ELF-1 (cell line): Measurements from ENCODE around the gene DNAH10.
A peak's percentile ranks its signal among the peaks of the same experiment; 100 is the strongest.

Experiments
- DNase-seq: peaks from one replicate; pipeline ENCODE4 v3.0.0-alpha.2; 2016; ENCODE audit warnings: low read depth, low spot score

Gene DNAH10

GRCh38 chr12:123798518-123798917 is 36.4 kb downstream of the DNAH10 start:
- DNase-seq: no peak

- DNase-seq: no peak
Observed at GRCh38 chr12:123799227-123799626, 37.1 kb downstream of the DNAH10 start.

- no peak for DNase-seq
Observed at GRCh38 chr12:123801573-123802178, 39.6 kb downstream of the DNAH10 start.

DNA sequence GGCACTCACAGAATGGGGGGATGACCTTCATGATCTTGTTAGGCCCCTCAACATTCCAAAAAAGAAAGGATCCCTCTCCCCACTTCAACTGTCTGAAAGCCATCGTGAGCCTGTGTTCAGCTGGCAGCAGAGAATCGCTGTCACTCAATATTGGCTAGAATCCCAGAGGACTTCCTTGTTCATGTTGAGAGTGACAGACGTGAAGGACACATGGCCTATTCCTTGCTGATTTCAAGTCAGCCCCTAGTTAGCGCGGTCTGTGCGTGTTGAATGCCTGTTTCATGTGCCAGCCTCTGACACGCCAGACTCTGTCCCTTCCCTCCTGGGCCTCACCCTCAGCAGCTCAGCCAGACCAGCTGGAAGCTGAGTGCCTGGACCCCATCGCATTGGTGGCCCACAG is 43.1 kb downstream of the DNAH10 start:
- no peak for DNase-seq

DNA sequence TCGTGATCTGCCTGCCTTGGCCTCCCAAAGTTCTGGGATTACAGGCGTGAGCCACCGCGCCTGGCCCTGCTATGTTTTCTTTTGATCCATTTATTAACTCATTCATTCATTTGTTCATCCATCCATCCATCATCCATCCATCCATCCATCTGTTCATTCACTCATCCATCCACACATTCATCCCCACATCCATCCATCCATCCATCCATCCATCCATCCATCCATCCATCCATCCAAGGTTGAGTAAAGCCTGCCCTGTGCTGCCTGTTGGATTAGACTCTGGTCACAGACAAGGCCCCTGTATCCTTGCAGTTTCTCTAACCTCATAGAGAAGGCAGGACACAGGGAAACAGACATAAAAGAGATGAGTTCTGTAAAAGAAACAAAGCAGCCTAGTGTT is 44.9 kb downstream of the DNAH10 start:
- no peak for DNase-seq

DNA sequence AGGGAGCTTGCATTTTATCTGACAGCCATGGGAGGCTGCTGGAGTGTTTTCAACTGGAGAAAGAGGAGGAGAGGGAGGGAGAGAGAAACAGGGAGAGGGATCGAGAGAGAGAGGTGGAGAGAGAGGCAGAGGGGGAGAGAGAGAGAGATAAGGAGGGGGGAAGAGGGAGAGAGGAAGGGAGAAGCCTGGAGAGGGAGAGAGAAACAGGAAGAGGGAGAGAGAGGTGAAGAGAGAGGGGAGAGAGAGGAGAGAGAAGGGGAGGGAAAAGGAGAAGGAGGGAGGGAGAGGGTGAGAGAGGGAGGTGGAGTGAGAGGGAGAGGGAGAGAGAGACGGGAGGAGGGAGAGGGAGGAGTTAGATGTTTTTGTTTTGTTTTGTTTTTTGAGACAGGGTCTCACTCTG is 45.6 kb downstream of the DNAH10 start:
- no peak for DNase-seq

- peak; percentile 38 for DNase-seq
Observed at GRCh38 chr12:123808167-123808566, 46.1 kb downstream of the DNAH10 start.

DNA sequence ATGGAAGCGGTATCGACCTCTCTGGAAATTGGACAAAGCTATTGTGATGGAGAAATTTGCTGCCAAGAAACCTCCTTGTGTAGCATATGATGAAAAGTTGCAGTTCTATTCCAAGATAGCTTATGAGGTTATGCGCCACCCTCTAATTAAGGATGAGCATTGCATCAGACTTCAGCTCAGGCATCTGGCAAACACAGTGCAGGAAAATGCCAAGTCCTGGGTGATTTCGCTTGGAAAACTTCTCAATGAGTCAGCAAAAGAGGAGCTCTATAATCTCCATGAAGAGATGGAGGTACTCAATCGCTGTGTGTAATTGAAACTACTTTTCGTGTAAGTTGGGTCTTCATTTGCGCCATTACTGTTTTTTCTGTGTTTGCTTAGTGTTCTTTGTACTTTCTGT is 51.2 kb downstream of the DNAH10 start:
- DNase-seq: no peak

DNA sequence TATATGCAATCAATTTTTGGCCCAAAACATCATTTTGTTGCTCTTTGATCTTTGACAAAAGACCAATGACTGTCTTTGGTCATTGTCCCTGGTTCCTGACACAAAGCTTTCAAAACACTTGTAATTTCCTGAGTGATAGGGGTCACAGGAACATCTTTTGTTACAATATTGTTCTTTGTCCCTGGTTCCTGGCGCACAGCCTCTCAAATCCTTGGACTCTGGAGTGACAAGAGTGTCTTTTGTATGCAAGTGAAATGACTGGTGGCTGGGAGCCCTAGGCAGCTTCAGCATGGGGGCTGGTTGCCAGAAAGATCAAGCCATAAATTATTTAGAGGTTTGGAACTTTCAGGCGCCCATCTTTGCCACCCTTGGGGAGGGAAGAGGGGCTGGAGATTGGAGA is 53.9 kb downstream of the DNAH10 start:
- DNase-seq: no peak

DNA sequence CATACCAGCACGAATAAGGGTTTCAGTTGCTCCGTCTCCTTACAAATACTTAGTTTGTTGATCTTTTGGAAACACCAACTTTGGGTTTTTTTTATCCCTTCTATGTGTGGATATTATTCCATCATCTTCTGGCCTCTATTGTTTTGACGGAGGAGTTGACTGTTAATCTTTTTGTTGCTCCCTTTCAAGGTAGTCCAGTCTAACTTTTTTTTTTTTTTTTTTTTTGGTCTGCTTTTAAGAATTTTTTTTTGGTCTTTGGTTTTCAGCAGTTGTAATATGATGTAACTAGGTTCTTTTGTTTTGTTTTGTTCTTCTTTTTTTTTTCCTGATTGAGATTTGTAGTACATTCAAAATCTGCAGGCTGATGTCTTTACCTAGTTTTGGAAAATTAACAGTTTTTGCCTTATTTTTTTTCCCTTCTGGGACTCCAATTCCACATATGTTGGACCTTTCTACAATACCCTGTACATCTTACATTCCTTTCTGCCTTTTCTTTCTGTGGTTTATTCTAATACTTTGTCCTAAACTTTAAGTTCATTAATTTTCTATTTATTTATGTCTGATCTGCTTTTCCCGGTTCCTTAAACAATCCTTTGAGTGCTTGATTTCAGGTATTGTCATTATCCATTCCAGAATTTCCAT is 54.9 kb downstream of the DNAH10 start:
- DNase-seq: no peak

DNA sequence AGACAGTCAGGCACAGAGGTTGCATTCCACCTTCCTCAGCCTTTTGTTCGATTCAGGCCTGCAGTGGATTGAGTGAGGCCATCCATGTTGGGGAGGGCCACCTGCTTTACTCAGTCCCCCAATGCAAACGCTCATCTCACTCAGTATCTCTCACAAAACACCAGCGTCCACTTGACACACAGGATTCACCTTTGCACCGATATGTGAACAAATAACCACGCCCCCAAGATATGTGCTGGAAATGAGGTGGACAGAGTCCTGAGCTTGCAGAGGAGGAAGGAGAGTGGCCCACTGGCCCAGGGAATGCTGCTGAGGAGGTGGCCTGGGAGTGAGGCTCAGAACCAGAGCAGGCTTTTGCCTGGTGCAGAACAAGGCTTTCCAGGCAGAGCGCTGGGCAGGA is 60.7 kb downstream of the DNAH10 start:
- no peak for DNase-seq

DNA sequence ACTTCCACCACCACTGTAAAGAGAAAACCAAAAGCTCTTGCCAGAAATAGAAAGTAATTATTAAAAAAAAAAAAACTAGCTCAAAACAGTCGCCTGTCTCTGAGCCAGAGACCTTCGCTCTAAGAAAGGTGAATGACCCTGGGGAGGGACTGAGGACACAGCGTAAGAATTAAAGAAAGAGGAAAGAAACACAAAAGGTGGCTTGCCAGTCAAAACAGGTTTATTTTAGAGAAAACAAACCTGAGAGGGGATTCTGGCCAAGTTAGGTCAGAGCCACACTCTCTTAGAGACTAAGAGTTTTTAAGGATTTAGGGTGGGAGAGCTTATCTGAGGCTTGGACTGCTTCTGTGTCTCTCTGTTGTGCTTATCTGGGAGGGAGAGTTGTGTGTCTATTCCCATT is 66.0 kb downstream of the DNAH10 start:
- no peak for DNase-seq

DNA sequence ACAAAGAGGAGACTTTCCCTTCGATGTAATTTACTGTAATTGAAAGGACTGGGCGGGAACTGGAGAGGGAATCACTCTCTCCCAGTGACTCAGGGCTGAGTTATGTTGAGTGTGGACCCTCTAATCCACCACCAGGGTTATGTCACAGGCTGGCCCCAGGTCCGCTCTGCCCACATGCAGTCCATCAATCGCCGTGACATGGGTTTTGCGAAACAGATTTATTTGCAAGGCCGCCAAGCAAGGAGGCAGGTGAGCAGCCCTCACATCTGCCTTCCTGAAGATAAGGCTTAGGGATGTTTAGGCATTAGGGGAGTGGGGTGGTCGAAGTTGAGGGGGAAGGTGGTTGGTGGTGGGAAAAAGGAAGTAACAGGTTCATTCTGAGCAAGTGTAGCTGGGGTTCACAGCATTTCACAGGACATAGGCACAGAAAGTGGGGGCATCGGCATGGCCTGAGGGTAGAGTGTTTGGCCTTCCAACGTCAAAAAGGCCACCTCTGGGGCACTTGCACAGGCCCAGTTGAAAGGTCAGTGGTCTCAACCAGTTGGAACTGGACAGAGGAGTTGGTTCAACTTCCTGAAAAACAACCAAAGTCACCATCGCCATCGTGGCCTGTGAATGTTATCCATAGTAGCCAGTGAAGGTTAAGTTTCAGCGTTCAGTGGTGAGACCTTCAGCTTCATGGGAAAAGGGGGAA is 66.9 kb downstream of the DNAH10 start:
- DNase-seq: no peak

DNA sequence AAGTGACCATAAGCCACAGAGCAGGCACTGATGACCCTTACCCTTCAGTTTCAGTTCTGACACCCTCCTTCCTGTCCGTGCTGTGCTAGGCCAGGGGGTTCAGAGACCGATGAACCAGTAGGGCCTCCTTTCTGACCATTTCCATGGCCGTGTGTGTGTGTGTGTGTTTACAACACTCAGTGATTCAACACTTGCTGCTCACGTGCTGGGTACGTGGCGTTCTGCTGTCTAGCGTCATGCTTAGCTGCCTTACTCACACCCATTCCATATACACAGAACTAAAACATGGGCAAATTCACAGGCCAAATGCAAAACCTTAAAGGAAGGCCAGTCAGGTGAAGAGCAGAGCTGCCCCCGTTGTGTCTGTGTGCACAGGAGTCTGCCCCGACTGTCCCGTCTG is 67.5 kb downstream of the DNAH10 start:
- no peak for DNase-seq

GRCh38 chr12:123830675-123831074 is 68.6 kb downstream of the DNAH10 start:
- DNase-seq: no peak

DNA sequence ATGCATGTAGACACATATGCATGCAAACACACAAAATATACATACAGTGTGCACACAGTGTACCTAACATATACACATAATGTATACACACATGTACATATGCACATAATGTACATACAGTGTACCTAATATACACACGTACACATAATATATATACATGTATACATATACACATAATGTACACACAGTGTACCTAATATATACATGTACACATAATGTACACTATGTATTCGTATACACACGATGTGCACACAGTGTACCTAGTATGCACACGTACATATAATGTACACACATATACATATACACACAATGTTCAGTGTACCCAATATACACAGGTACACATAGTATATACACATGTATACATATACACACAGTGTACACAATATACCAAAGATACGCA is 70.0 kb downstream of the DNAH10 start:
- DNase-seq: no peak

- no peak for DNase-seq
Observed at GRCh38 chr12:123833830-123834229, 71.7 kb downstream of the DNAH10 start.

DNA sequence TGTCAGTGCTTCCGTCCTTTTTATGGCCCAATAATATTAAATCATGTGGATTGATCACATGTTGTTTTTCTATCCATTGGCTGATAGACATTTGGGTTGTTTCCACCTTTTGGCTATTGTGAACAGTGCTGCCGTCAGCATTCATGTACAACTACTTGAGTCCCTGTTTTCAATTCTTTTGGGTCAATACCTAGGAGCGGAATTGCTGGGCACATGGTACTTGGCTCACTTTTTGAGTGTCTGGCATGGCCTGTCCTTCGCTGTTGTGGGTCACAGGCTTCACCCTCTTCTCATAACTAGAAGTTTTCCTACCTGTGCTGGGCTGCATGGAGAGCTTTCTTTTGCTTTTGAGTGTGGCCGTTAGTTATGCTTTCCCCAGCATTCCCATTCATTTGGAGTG is 72.7 kb downstream of the DNAH10 start:
- DNase-seq: no peak

DNA sequence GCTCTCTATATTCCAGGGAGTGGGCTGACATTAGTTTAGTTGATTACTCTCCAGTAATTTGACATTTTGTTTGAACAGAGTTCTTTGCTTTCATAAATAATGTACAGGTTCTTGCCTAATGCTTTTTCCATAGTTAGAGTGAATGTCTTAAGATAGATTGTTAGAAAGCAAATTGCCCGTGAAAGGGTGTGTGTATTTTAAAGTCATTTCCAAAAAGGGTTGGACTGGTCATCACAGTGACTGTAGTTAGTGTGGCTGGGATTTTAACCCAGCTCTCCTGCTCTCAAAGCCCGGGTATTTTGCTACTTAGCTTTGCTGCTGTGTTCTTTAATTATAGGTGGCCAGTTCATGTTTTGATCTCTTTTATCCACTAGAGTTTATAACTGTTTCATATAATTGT is 74.2 kb downstream of the DNAH10 start:
- no peak for DNase-seq

- DNase-seq: no peak
Observed at GRCh38 chr12:123839826-123840225, 77.7 kb downstream of the DNAH10 start.

DNA sequence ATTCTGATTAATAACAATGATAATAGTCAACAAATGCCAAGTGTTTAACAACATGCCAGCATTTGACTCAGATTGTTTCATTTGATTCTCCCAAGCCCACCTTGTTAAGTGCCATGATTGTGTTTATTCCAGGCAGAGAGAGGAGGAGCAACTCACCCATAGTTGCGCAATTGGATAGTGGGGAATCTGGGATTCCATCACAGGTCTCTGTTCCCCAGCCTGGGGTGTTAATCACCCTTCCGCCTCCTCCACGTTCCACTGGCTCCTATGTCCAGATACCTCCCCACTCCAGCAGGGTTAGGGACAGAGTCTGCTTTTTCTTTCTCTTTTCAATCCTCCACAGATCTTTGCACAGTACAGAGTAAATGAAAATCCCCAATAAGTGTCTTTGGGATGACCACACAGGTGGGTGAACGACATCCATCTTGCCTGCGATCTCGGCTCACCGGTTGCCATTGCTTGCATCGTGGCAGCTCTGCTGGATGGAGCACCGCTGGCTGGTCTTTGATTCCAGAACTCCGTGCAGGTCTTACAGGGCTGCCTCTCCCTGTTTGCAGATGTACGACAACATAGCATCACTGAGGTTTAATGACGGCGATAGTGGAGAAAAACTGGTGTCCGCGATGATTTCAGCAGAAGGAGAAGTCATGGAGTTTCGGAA is 78.8 kb downstream of the DNAH10 start:
- no peak for DNase-seq

- DNase-seq: no peak
Observed at GRCh38 chr12:123843912-123844748, 82.0 kb downstream of the DNAH10 start.
